OCI-LY1 (cell line): ENCODE results near the gene ATP5F1B.
"Not testable (repeated sequence)": the region's sequence is repeated elsewhere in the genome, so short reads cannot be mapped to it uniquely, and the experiment has no call there.

Experiments used
- EZH2 ChIP-seq: fragments of 200-600 bp; sonication (generic), shearing (Covaris generic); IDR thresholded peaks from 2 replicates; pipeline ENCODE4 v1.8.0; 2017; ENCODE audit warnings: borderline replicate concordance, mixed run types, mild to moderate bottlenecking, antibody characterized with exemption, low read length, moderate library complexity, mixed read lengths
- TF ChIP-seq, protein P1 (sequence below): fragments of 200-600 bp; sonication (generic), shearing (Covaris generic); IDR thresholded peaks from 2 replicates; pipeline ENCODE4 v1.5.1; 2017; ENCODE audit warnings: mild to moderate bottlenecking, antibody characterized with exemption, low read length, moderate library complexity, mixed read lengths

DNA sequence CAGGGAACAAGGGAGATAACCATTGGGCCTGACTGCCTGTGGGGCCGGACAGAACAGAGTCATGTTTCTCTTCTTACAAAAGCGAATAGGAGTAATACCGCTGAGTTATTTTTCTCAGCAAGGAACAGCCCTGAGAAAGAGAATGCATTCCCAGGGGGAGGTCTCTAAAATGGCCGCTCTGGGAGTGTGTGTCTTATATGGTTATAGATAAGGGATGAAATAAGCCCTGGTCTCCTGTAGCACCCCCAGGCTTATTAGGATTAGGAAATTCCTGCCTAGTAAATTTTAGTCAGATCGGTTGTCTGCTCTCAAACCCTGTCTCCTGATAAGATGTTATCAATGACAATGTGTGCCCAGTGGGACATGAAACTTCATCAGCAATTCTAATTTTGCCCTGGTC is 8.0 kb upstream of the ATP5F1B start:
- TF ChIP-seq, protein P1, sequence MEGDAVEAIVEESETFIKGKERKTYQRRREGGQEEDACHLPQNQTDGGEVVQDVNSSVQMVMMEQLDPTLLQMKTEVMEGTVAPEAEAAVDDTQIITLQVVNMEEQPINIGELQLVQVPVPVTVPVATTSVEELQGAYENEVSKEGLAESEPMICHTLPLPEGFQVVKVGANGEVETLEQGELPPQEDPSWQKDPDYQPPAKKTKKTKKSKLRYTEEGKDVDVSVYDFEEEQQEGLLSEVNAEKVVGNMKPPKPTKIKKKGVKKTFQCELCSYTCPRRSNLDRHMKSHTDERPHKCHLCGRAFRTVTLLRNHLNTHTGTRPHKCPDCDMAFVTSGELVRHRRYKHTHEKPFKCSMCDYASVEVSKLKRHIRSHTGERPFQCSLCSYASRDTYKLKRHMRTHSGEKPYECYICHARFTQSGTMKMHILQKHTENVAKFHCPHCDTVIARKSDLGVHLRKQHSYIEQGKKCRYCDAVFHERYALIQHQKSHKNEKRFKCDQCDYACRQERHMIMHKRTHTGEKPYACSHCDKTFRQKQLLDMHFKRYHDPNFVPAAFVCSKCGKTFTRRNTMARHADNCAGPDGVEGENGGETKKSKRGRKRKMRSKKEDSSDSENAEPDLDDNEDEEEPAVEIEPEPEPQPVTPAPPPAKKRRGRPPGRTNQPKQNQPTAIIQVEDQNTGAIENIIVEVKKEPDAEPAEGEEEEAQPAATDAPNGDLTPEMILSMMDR = not testable (repeated sequence)
- TF ChIP-seq EZH2 = not testable (repeated sequence)
